ENCODE data around the gene LYRM9.

DNA sequence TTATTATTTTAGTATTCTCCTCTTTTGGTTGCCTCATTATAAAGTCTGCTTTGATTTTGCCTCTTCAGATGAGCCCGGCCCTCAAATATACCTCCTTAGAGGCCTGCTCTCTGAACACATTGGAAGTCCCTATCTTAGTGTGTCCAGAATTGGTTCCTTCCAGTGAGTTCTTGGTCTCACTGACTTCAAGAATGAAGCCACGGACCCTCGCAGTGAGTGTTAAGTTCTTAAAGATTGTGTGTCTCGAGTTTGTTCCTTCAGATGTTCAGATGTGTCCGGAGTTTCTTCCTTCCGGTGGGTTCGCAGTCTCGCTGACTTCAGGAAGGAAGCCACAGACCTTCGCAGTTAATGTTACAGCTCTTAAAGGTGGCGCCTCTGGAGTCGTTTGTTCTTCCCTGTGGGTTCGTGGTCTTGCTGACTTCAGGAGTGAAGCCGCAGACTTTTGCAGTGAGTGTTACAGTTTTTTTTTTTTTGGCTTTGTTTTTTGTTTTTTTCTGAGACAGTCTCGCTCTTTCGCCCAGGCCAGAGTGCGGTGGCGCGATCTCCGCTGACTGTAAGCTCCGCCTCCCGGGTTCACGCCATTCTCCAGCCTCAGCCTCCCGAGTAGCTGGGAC lies 47.0 kb downstream of the LYRM9 start:
- TF ChIP-seq, protein P1, sequence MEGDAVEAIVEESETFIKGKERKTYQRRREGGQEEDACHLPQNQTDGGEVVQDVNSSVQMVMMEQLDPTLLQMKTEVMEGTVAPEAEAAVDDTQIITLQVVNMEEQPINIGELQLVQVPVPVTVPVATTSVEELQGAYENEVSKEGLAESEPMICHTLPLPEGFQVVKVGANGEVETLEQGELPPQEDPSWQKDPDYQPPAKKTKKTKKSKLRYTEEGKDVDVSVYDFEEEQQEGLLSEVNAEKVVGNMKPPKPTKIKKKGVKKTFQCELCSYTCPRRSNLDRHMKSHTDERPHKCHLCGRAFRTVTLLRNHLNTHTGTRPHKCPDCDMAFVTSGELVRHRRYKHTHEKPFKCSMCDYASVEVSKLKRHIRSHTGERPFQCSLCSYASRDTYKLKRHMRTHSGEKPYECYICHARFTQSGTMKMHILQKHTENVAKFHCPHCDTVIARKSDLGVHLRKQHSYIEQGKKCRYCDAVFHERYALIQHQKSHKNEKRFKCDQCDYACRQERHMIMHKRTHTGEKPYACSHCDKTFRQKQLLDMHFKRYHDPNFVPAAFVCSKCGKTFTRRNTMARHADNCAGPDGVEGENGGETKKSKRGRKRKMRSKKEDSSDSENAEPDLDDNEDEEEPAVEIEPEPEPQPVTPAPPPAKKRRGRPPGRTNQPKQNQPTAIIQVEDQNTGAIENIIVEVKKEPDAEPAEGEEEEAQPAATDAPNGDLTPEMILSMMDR (IDR thresholded peaks at IDR 0.05; ENCODE audit: low read depth, low read length, poor library complexity, severe bottlenecking), result no peak
- no peak for TF ChIP-seq EZH2phosphoT487 (IDR thresholded peaks at IDR 0.05; ENCODE audit: borderline replicate concordance, low read length)
